KOPT-K1 (cell line): ENCODE results near the gene CACNA1C.
"Not testable (repeated sequence)": the region's sequence is repeated elsewhere in the genome, so short reads cannot be mapped to it uniquely, and the experiment has no call there.

Source experiments
- H3K27ac ChIP-seq: fragments of 200-600 bp; sonication (generic); 2 replicates; pipeline ENCODE4 v1.5.1; 2016; ENCODE audit warnings: antibody characterized with exemption, mild to moderate bottlenecking, low read depth, low read length; ENCODE audit not compliant: poor library complexity, severe bottlenecking
- H3K36me3 ChIP-seq: fragments of 200-600 bp; sonication (generic); 2 replicates; pipeline ENCODE4 v1.5.1; 2017; ENCODE audit warnings: antibody characterized with exemption, mild to moderate bottlenecking, low read length, moderate library complexity; ENCODE audit not compliant: insufficient read depth
- H3K9me3 ChIP-seq: fragments of 200-600 bp; sonication (generic); 2 replicates; pipeline ENCODE4 v1.5.1; 2017; ENCODE audit warnings: antibody characterized with exemption, low read length, mild to moderate bottlenecking; ENCODE audit not compliant: insufficient read depth, poor library complexity, severe bottlenecking

Gene CACNA1C

DNA sequence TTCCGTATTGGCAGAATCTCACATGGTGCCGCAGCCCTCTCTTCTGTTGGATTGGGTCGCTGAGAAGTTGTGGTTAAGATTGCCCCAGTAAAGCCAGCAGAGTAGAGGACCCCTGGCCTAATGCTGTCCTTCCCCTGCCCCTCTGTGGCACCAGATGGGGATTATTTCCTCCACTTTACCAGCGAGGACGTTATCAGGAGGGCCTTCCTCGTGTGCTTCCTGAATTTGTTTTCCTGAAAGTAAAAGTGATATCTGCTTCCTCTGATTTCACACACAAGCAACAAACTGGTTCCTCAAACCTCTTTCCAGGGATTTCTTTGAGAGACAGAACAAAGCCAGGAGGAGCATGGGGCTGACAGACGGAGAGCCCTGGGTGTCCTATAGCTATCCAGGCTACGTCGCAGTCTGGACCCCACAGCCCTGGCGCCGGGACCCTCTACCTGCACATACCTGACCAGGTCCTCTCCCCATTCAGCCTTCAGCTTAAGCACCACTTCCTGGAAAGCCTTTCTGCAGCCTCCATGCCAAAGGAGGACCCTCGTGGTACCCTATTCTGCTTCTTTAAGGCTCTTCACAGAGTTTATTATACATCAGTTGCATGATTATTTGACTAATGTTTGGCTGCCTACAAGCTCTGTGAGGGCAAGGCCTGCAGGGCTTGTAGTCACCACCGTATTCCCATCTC lies 427.2 kb downstream of the CACNA1C start:
- Histone ChIP-seq H3K36me3 (no peaks in the 10 kb centered on the region), H3K27ac (no peak overlapping the region), H3K9me3 (no peaks in the 10 kb centered on the region)

GRCh38 chr12:2481346-2481745 lies 428.6 kb downstream of the CACNA1C start:
- Histone ChIP-seq H3K27ac (no peak overlapping the region), H3K9me3 (no peaks in the 10 kb centered on the region), H3K36me3 (no peaks in the 10 kb centered on the region)

DNA sequence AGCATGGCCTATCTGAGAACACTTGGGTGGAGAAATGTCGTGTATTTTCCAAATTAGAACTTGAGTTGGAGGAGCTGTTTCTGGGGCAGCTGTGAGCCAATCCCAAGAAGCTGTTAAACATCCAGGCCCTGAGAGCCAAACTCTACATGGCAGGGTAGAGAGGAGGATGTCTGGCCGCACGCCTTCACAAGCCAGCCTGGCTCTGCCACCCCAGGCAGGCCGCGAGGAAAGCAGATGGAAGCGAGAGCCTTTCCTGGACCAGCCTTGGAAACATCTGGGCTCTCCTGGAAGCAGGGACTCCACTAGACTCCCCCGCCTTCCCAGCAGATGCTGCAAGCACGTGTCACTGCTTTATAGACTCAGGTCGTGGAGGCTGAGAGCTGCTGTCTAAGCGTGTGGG lies 429.2 kb downstream of the CACNA1C start:
- Histone ChIP-seq H3K9me3 (no peaks in the 10 kb centered on the region), H3K36me3 (no peaks in the 10 kb centered on the region), H3K27ac (no peak overlapping the region)

- Histone ChIP-seq H3K27ac (no peak overlapping the region), H3K9me3 (no peaks in the 10 kb centered on the region), H3K36me3 (no peaks in the 10 kb centered on the region)
These were observed 430.3 kb downstream of the CACNA1C start for GRCh38 chr12:2482938-2483660.

GRCh38 chr12:2483713-2484112 lies 430.9 kb downstream of the CACNA1C start:
- no peaks in the 10 kb centered on the region for H3K36me3 ChIP-seq
- no peaks in the 10 kb centered on the region for H3K9me3 ChIP-seq
- H3K27ac ChIP-seq: no peak overlapping the region

DNA sequence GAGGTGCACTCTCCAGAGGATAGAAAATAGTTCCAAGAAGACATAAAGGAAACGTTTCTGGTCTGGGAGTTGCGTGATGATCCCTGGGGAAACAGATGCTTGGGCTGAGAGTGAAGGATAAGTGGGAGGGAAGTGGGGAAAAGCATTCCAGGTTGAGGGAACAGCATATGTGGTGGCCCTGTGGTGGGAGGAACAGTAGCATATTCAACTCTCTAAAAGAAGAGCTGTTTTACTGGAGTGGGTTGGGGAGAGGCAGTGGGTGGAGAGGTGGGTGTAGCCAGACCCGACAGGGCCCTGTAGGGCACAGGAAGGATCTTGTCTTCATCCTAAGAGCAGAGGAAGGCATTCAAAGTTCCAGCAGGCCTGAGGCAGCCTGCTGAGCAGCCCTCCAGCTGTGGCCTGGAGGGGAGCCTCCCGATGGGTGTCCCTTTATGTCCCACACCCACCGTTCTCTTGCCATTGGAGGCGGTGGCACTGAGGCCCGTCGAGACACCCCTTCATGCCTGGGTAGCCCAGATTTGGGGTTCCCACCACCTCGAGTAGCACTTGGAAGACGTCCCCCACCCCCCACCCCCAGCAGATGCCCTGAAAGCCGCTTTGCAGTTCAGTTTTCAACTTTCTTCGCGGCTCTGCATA lies 431.5 kb downstream of the CACNA1C start:
- no peaks in the 10 kb centered on the region for H3K9me3 ChIP-seq
- H3K27ac ChIP-seq: no peak overlapping the region
- H3K36me3 ChIP-seq: no peaks in the 10 kb centered on the region

- Histone ChIP-seq H3K9me3 (no peaks in the 10 kb centered on the region), H3K36me3 (no peaks in the 10 kb centered on the region), H3K27ac (no peak overlapping the region)
These were observed 432.9 kb downstream of the CACNA1C start for GRCh38 chr12:2485681-2486080.

DNA sequence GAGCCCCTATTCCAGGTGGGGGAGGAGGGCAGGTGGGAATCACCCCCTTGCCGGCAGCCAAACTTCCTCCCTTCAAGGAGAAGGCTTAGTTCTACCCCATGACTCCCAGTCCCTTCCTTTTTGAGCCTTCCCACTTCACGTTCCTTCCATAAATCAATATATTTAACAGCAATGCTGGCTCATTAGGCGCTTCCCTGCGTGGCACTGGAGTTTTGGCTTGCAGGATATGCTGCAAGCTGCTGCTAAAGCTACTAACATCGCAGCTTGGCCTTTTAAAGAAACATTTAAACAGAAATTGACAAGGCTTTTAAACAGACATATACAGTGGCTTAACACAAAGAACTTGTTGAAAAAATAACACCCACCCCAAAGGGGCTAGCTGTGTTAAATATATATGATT lies 434.0 kb downstream of the CACNA1C start:
- Histone ChIP-seq H3K36me3 (no peaks in the 10 kb centered on the region), H3K27ac (no peak overlapping the region), H3K9me3 (no peaks in the 10 kb centered on the region)

DNA sequence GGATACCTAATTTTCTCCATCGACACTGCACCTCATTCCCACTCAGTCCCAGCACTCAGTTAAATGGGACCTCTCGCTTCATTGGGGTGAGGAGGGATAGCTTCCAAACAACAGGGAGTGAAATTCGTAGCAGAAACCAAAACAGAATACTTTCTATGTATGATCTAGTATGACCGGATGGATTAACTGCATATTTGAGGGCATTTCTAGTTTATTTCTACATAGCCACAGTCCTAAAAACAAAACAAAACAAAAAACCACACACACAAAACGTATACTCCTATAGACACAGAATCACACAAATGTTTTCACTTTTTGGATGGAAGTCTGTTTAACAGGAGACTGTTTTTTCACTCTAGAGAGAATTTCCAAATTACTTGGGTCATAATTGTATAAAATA lies 434.5 kb downstream of the CACNA1C start:
- Histone ChIP-seq H3K9me3 (no peaks in the 10 kb centered on the region), H3K27ac (no peak overlapping the region), H3K36me3 (no peaks in the 10 kb centered on the region)

DNA sequence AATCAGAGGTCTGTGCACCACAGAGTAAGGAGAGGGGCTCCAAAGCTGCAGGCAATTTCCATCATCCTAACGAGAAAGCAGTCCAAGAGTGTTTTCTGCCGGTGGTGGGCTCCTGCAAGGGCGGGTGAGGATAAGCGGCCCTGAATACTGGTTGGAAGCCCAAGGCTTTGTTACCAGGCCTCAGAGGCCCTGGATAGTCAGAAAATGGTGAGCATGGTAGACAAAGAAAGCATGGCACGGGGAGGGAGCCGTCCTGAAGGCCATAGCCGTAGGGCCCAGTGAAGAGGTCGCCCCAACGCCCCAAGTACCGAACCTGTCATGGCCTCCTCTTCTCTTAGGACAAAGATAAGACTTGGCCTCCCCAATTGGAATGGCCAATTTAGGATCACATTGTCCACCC lies 435.3 kb downstream of the CACNA1C start:
- Histone ChIP-seq H3K36me3 (no peaks in the 10 kb centered on the region), H3K27ac (no peak overlapping the region), H3K9me3 (no peaks in the 10 kb centered on the region)

DNA sequence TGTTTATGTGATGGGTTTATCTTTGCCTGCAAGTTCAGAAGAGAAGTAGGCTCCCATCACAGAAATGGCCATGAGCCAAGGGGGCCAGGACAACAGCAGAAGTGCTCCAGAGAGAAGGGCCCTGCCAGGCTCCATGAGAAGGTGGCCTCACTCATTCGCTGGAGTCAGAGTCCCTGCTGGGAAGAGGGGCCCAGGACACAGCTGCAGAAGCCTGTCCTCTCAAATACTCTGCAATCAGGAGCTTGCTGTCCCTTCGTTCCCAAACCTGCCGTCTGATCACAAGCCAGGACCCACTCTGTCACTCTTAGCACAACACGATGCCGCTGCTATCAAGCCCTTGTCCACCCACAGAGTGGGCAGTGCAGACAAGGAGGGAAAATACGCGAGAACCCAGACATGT lies 435.8 kb downstream of the CACNA1C start:
- Histone ChIP-seq H3K27ac (no peak overlapping the region), H3K36me3 (no peaks in the 10 kb centered on the region), H3K9me3 (no peaks in the 10 kb centered on the region)

DNA sequence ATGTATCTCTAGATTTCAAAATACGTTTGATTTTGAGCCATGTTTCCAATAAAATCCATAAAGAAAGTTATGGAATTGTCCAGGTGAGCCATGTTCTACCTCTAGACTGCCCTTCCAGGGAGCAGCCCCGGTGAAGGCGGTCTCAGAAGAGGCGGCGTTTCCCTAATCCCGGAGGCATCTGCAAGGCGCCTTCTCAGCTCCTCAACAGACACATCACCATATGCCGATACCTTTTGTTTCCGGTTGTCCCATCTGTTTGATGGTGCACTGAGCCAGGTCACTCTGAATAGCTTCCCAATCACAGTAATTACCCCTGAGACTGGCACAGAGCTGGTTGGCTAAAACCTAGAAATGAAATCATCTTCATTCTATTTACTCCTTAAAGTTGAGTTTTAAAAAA lies 436.5 kb downstream of the CACNA1C start:
- no peaks in the 10 kb centered on the region for H3K36me3 ChIP-seq
- H3K27ac ChIP-seq: no peak overlapping the region
- H3K9me3 ChIP-seq: no peaks in the 10 kb centered on the region

DNA sequence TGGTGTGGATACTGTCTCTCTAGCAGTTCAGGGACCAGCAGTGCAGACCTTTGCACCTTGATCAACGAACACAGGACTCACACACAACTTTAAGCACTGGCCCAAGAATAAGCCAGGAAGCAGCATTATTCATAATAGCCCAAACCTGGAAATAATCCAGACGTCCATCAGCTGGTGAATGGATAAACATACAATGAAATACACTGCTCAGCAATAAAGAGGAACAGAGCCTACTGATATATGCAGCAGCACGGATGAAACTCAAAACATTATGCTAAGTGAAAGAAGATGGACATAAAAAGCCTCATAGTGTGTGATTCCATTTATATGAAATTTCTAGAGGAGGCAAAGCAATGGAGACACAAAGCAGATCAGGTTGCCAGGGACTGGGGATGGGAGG lies 438.0 kb downstream of the CACNA1C start:
- Histone ChIP-seq H3K9me3 (no peaks in the 10 kb centered on the region), H3K36me3 (no peaks in the 10 kb centered on the region), H3K27ac (no peak overlapping the region)

DNA sequence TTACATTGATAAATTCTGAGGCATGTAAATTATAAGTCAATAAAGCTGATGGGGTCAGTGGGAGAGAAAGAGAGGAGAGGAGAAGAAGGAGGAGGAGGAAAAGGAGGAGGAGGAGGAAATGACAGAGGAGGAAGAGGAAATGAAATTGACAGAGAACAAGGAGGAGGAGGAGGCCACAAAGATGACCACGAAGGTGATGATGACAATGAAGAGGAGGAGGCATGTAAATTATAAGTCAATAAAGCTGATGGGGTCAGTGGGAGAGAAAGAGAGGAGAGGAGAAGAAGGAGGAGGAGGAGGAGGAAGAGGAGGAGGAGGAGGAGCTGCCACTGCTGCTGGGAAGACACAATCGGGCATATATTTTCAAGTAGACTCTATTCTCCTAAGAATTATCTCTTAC lies 438.6 kb downstream of the CACNA1C start:
- H3K36me3 ChIP-seq, H3K27ac ChIP-seq, H3K9me3 ChIP-seq: not testable (repeated sequence)

DNA sequence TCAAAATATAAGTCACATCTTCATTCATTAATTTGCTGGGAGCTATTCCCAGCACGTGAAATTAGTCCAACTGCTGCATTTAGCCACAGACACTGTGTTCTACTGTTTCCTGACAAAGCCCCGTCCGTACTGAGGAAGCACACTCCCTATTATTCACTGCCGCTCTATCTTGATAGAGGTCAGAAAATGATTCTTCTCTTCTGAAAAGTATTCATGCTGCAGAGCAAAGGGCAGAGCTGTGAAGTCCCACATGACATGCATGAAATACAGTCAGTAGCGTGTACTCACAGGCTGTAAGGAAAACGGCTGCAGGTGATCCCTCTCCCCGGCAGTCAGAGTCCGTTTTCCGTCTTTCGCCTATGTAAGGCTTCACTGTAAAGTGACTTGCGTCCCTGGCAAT lies 439.4 kb downstream of the CACNA1C start:
- no peaks in the 10 kb centered on the region for H3K9me3 ChIP-seq
- H3K36me3 ChIP-seq: no peaks in the 10 kb centered on the region
- H3K27ac ChIP-seq: no peak overlapping the region

GRCh38 chr12:2493086-2493485 lies 440.3 kb downstream of the CACNA1C start:
- no peak overlapping the region for H3K27ac ChIP-seq

More at GRCh38 chr12:2493086-2493485, 440.3 kb downstream of the CACNA1C start:
- Histone ChIP-seq H3K9me3 (no peaks in the 10 kb centered on the region), H3K36me3 (no peaks in the 10 kb centered on the region)
